Cardiac fibroblast (primary cell): ENCODE data around the gene OPRM1.

Experiments used
- DNase-seq, 2 donors: peaks; one replicate each; pipeline versions ENCODE4 v3.0.0 to v3.0.0-alpha.2; 2010; ENCODE audit warnings: low read depth in 2 of 2
- H3K4me3 ChIP-seq, 2 donors: replicated peaks in 1 of 2; 1 replicate in 1 of 2; 2 replicates in 1 of 2; pipeline ENCODE4 v1.5.1; 2011; ENCODE audit warnings: low read depth in 2 of 2, low read length in 2 of 2, mild to moderate bottlenecking in 2 of 2, moderate library complexity in 1 of 2
- TF ChIP-seq, protein P1 (sequence below): IDR thresholded peaks from one replicate; pipeline ENCODE4 v1.5.1; 2011; ENCODE audit warnings: low read depth, mild to moderate bottlenecking, low read length, inconsistent platforms

Gene OPRM1

DNA sequence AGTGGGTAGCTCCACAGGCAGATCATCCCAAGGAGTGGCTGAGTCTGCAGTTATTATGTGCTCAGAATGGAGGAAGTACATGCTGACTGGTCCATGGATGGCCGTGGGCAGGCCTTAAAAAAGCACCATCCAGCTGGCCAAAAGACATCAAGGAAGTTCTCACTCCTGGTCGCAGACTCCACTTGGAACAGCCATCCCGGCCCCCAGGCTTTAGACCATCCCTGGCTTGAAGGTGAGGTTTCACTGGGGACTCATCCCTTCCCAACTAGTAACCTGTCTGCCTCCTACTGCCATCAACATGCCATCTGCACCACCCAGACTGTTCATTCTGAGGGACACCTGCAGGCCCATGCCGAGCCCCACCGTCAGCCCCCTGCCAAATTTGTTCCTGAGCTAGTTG lies 36.1 kb upstream of the OPRM1 start:
- H3K4me3 ChIP-seq, result no peak overlapping the region
- no peak for DNase-seq
- TF ChIP-seq, protein P1, sequence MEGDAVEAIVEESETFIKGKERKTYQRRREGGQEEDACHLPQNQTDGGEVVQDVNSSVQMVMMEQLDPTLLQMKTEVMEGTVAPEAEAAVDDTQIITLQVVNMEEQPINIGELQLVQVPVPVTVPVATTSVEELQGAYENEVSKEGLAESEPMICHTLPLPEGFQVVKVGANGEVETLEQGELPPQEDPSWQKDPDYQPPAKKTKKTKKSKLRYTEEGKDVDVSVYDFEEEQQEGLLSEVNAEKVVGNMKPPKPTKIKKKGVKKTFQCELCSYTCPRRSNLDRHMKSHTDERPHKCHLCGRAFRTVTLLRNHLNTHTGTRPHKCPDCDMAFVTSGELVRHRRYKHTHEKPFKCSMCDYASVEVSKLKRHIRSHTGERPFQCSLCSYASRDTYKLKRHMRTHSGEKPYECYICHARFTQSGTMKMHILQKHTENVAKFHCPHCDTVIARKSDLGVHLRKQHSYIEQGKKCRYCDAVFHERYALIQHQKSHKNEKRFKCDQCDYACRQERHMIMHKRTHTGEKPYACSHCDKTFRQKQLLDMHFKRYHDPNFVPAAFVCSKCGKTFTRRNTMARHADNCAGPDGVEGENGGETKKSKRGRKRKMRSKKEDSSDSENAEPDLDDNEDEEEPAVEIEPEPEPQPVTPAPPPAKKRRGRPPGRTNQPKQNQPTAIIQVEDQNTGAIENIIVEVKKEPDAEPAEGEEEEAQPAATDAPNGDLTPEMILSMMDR, result no peak

DNA sequence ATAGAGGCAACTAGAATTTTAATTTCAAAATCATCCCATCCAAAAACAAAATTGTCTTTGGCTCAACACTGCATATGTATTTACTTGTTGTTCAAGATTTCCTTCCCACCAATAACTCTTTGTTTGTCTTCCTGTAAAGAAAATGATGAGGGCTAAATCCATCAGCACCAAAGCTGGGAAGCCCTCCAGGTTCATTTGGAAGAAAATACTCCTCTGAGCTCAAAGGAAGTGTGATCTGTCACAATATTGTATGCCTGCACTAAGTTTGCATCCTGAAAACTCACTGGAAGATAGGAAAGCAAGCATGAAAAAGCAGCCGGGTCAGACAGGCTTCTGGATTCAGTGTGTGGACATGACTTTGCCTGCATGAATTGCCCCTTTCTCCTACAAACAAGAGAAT lies 28.7 kb upstream of the OPRM1 start:
- H3K4me3 ChIP-seq, result no peak overlapping the region
- no peak for DNase-seq
- TF ChIP-seq, protein P1, result no peak

DNA sequence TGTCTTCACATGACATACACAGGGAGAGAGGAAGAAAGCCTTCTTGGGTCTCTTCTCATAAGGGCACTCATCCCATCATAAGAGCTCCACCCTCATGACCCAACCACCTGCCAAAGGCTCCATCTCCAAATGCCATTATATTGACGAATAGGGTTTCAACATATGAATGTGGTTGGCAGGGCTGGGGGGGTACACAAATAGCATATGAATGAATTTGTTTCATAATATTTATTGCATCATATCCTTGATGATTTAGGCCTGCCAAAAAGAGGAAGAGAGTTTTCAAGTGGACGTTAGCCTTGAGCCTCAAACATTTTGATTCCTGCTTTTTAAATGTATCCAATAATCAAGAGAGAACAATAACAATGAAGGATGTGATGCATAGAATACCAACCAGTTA lies 26.2 kb upstream of the OPRM1 start:
- H3K4me3 ChIP-seq, result no peak overlapping the region

DNA sequence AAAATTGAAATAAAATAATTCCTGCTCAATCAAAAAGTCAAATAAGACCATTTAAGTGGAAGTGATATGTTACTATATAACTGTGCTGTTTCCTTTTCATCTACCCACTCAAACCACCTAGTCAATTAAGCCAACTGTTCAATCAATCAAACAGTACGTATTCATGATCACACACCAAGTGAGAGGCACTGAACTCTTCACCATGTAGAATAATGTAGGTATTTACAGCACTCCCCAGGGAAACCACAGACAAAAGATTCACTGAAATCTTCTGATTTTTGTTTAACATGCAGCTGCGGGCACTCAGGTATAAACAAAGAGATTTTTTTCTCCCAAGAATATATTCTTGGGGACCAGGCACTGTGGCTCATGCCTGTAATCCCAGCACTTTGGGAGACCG lies 21.3 kb upstream of the OPRM1 start:
- no peak overlapping the region for H3K4me3 ChIP-seq
- no peak for DNase-seq
- TF ChIP-seq, protein P1, result no peak

More for the DNA sequence above, 26.2 kb upstream of the OPRM1 start:
- DNase-seq, result no peak
- TF ChIP-seq, protein P1, result no peak

DNA sequence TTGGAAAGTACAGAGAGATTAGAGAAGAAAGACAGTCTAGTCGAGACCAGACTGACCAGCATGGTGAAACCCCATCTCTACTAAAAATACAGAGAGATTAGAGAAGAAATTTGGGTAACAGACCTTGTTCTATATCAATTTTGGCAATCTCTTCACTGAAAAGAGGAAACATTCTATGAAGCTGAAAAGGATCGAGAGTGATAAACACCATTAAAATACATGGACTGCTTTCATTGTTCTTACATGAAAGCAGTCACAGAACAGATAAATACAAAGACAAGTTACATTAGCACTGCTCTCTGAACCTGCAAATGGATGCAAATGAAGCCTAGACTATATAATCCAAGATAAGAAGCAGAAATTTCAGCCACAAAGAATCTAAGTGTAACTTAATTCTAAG lies 8.4 kb upstream of the OPRM1 start:
- no peak for DNase-seq
- TF ChIP-seq, protein P1, result no peak
- H3K4me3 ChIP-seq, result no peak overlapping the region

DNA sequence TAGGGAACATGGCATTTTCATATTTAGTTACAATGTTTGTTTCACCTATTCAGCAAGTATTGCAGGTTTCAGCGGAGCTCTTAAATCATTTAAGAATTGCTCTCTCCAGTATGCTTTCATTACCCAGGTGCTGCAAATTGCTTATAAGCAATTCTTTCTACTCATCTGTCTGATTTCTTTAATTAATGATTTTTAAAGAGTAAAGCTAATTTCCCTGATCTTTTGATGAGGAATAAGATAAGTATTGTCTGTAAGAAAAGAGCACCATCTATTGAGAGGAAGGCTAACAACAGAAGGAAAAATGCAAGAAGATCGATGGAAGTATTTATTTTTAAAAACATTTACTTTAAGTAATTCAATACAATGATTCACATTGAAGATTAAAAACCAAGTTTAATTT lies 2.0 kb downstream of the OPRM1 start:
- DNase-seq, result no peak
- H3K4me3 ChIP-seq, result no peak overlapping the region
- TF ChIP-seq, protein P1, result no peak

DNA sequence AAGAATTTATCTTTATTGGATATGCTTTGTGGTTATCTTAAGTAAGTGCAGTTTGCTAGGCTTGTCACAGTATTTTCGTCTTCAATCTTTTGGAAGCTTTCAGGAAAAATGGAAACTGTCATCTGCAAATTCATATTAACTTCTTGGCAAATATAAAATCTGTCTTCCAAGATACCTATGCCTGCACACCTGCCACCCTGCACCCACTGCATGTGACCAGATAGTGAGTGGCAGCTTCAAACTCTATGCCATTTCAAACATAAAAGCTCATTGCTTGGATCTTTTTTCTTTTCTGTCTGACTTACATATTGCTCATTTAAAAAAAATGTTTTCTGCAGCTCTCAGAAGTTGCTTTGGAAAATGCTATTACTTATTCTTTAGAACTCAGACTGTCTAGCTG lies 14.1 kb downstream of the OPRM1 start:
- TF ChIP-seq, protein P1, result no peak

More for the DNA sequence above, 14.1 kb downstream of the OPRM1 start:
- H3K4me3 ChIP-seq, result no peak overlapping the region
- DNase-seq, result no peak
